Stimulated activated CD4-positive, alpha-beta T cell treated with anti-CD3 and anti-CD28 coated beads, Interleukin-15, amount 100 ng/mL, for 24 hours (primary cell): ENCODE data around the gene ASZ1.
"Not testable (repeated sequence)": the region's sequence is repeated elsewhere in the genome, so short reads cannot be mapped to it uniquely, and the experiment has no call there.

Experiments
- DNase-seq: peaks from one replicate; pipeline ENCODE4 v3.0.0-alpha.2; 2020

The ASZ1 gene

GRCh38 chr7:117427258-117427701 is at the start of gene ASZ1:
Gene ASZ1, minus strand, starts transcription at chr7:117427493. Its CDS starts 33 bp downstream, at chr7:117427460.
- no peak for DNase-seq

- DNase-seq = no peak
Measured at GRCh38 chr7:117476557-117477215, 49.4 kb upstream of the ASZ1 start.

GRCh38 chr7:117472335-117472734 is 45.0 kb upstream of the ASZ1 start:
- no peak for DNase-seq

- no peak for DNase-seq
Measured at GRCh38 chr7:117470777-117471176, 43.5 kb upstream of the ASZ1 start.

GRCh38 chr7:117468174-117468573 is 40.9 kb upstream of the ASZ1 start:
- no peak for DNase-seq

- DNase-seq = not testable (repeated sequence)
Measured at GRCh38 chr7:117460815-117461214, 33.5 kb upstream of the ASZ1 start.

- DNase-seq = no peak
Measured at GRCh38 chr7:117459735-117460134, 32.4 kb upstream of the ASZ1 start.

GRCh38 chr7:117458977-117459583 is 31.8 kb upstream of the ASZ1 start:
- DNase-seq = no peak

GRCh38 chr7:117448655-117449054 is 21.4 kb upstream of the ASZ1 start:
- no peak for DNase-seq

GRCh38 chr7:117446220-117446815 is 19.0 kb upstream of the ASZ1 start:
- DNase-seq = no peak

GRCh38 chr7:117445206-117445605 is 17.9 kb upstream of the ASZ1 start:
- no peak for DNase-seq

- no peak for DNase-seq
Measured at GRCh38 chr7:117444646-117445045, 17.4 kb upstream of the ASZ1 start.

GRCh38 chr7:117435475-117436043 is 8.3 kb upstream of the ASZ1 start:
- DNase-seq = no peak

- no peak for DNase-seq
Measured at GRCh38 chr7:117424090-117424829, 3.0 kb downstream of the ASZ1 start.

GRCh38 chr7:117414591-117414990 is 12.7 kb downstream of the ASZ1 start:
- DNase-seq = not testable (repeated sequence)

- DNase-seq = no peak
Measured at GRCh38 chr7:117412946-117413559, 14.2 kb downstream of the ASZ1 start.

- DNase-seq = no peak
Measured at GRCh38 chr7:117412390-117412789, 14.9 kb downstream of the ASZ1 start.

- DNase-seq = no peak
Measured at GRCh38 chr7:117411539-117411938, 15.8 kb downstream of the ASZ1 start.

- no peak for DNase-seq
Measured at GRCh38 chr7:117408831-117409230, 18.5 kb downstream of the ASZ1 start.

- DNase-seq = no peak
Measured at GRCh38 chr7:117405519-117405918, 21.8 kb downstream of the ASZ1 start.

GRCh38 chr7:117403737-117404136 is 23.6 kb downstream of the ASZ1 start:
- DNase-seq = no peak

- DNase-seq = no peak
Measured at GRCh38 chr7:117402109-117402508, 25.2 kb downstream of the ASZ1 start.
